ENCODE measurements around the gene SYNGR1. TPM values are rescaled to one million over a fixed set of nuclear protein-coding genes. Genes with fewer than 3 reads are reported as not detected.
"Not testable (repeated sequence)": the region's sequence is repeated elsewhere in the genome, so short reads cannot be mapped to it uniquely, and the experiment has no call there.

The SYNGR1 gene
- total and polyA plus RNA-seq, 2 donors (not counting 1 experiment from before 2014, with no cell fraction given), result 9.4 to 31.9 TPM

- no peak for TF ChIP-seq CTCF (IDR thresholded peaks at IDR 0.05)
- no peak for TF ChIP-seq EZH2 (IDR thresholded peaks at IDR 0.05; ENCODE audit: borderline replicate concordance, insufficient read depth, low read depth, low read length, poor library complexity, severe bottlenecking)
- no peak overlapping the region for H3K4me3 Mint-ChIP-seq
- no peak overlapping the region for H3K4me3 ChIP-seq (ENCODE audit: control extremely low read depth in 1 of 5, extremely low read depth in 1 of 5, insufficient read depth in 1 of 5, low read depth in 2 of 5, low read length in 4 of 5)
- H3K36me3 ChIP-seq (replicated peaks in 1 of 2; ENCODE audit: control extremely low read depth in 1 of 2, control insufficient read depth in 1 of 2, extremely low read depth in 1 of 2, insufficient read depth in 2 of 2, low read length in 1 of 2), result no peaks in the 10 kb centered on the region
- no peak overlapping the region for H3K4me2 ChIP-seq (replicated peaks; ENCODE audit: low read depth, low read length, poor library complexity, severe bottlenecking)
- H2AFZ ChIP-seq (ENCODE audit: insufficient read depth, low read depth, low read length, poor library complexity, severe bottlenecking), result no peak overlapping the region
- H3K27me3 ChIP-seq (replicated peaks in 1 of 4; ENCODE audit: control extremely low read depth in 1 of 4, control insufficient read depth in 3 of 4, insufficient read depth in 4 of 4, low read length in 3 of 4), result no peaks in the 10 kb centered on the region
- H3K27ac Mint-ChIP-seq, result no peak overlapping the region
- H3K9me3 Mint-ChIP-seq (ENCODE audit: insufficient read depth), result no peaks in the 10 kb centered on the region
- WGBS (ENCODE audit: insufficient coverage), result 74% methylated on average over 5 of the region's 5 CpGs
- DNase-seq, result no peak
- peaks cover 21% of the 10 kb centered on the region for H3K4me1 Mint-ChIP-seq
- H3K27me3 Mint-ChIP-seq, result no peaks in the 10 kb centered on the region
- intact Hi-C loops (cut with micrococcal nuclease), result no loop called here
- H3K79me2 ChIP-seq (ENCODE audit: control insufficient read depth, insufficient read depth, low read length), result peaks cover 22% of the 10 kb centered on the region
- no peaks in the 10 kb centered on the region for H3K9me3 ChIP-seq (ENCODE audit: control extremely low read depth in 1 of 3, control insufficient read depth in 2 of 3, insufficient read depth in 1 of 3, low read length in 2 of 3)
- H3K4me1 ChIP-seq (ENCODE audit: control insufficient read depth in 2 of 2, insufficient read depth in 2 of 2, low read length in 2 of 2), result peaks cover 9 to 12% of the 10 kb centered on the region in 2 donors
- POLR2A ChIA-PET, result no interaction called here
- CTCF ChIA-PET, result interaction anchor here (3.8 kb wide), 1 partner anchor 13 kb away, joined by 18 read pairs; no protein-coding TSS in a partner anchor
- no peaks in the 10 kb centered on the region for H4K20me1 ChIP-seq (ENCODE audit: control insufficient read depth, insufficient read depth, low read length, poor library complexity, severe bottlenecking)
- ATAC-seq (ENCODE audit: low read depth), result no peak
- no peak overlapping the region for H3K9ac ChIP-seq (ENCODE audit: low read length)
- H3K27ac ChIP-seq (ENCODE audit: low read length in 2 of 2), result no peak overlapping the region
Observed at GRCh38 chr22:39356464-39356863, 6.7 kb downstream of the SYNGR1 start.

GRCh38 chr22:39357110-39358108 is 7.6 kb downstream of the SYNGR1 start:
- H3K27ac ChIP-seq (ENCODE audit: low read length in 2 of 2); H3K4me3 ChIP-seq (ENCODE audit: control extremely low read depth in 1 of 5, extremely low read depth in 1 of 5, insufficient read depth in 1 of 5, low read depth in 2 of 5, low read length in 4 of 5); H3K27ac Mint-ChIP-seq; POLR2A ChIA-PET; H2AFZ ChIP-seq (ENCODE audit: insufficient read depth, low read depth, low read length, poor library complexity, severe bottlenecking); H3K4me3 Mint-ChIP-seq; H3K9ac ChIP-seq (ENCODE audit: low read length); H3K9me3 ChIP-seq (ENCODE audit: control extremely low read depth in 1 of 3, control insufficient read depth in 2 of 3, insufficient read depth in 1 of 3, low read length in 2 of 3); CTCF ChIA-PET; H3K4me2 ChIP-seq (replicated peaks; ENCODE audit: low read depth, low read length, poor library complexity, severe bottlenecking); DNase-seq; H4K20me1 ChIP-seq (ENCODE audit: control insufficient read depth, insufficient read depth, low read length, poor library complexity, severe bottlenecking); H3K36me3 ChIP-seq (replicated peaks in 1 of 2; ENCODE audit: control extremely low read depth in 1 of 2, control insufficient read depth in 1 of 2, extremely low read depth in 1 of 2, insufficient read depth in 2 of 2, low read length in 1 of 2); intact Hi-C loops (cut with micrococcal nuclease); H3K27me3 Mint-ChIP-seq; H3K9me3 Mint-ChIP-seq (ENCODE audit: insufficient read depth); H3K4me1 ChIP-seq (ENCODE audit: control insufficient read depth in 2 of 2, insufficient read depth in 2 of 2, low read length in 2 of 2); H3K27me3 ChIP-seq (replicated peaks in 1 of 4; ENCODE audit: control extremely low read depth in 1 of 4, control insufficient read depth in 3 of 4, insufficient read depth in 4 of 4, low read length in 3 of 4); ATAC-seq (ENCODE audit: low read depth): not testable (repeated sequence)
- peaks cover 22% of the 10 kb centered on the region for H3K79me2 ChIP-seq (ENCODE audit: control insufficient read depth, insufficient read depth, low read length)
- H3K4me1 Mint-ChIP-seq, result peaks cover 12% of the 10 kb centered on the region
- 93% methylated on average over 13 of the region's 53 CpGs for WGBS (ENCODE audit: insufficient coverage)

GRCh38 chr22:39358197-39358596 is 8.4 kb downstream of the SYNGR1 start:
- CTCF ChIA-PET, result interaction anchor here (0.6 kb wide), 1 partner anchor 13 kb away, joined by 4 read pairs; no protein-coding TSS in a partner anchor
- H3K4me1 ChIP-seq (ENCODE audit: control insufficient read depth in 2 of 2, insufficient read depth in 2 of 2, low read length in 2 of 2); H3K9me3 ChIP-seq (ENCODE audit: control extremely low read depth in 1 of 3, control insufficient read depth in 2 of 3, insufficient read depth in 1 of 3, low read length in 2 of 3); POLR2A ChIA-PET; H3K27me3 Mint-ChIP-seq; H4K20me1 ChIP-seq (ENCODE audit: control insufficient read depth, insufficient read depth, low read length, poor library complexity, severe bottlenecking); H3K4me2 ChIP-seq (replicated peaks; ENCODE audit: low read depth, low read length, poor library complexity, severe bottlenecking); DNase-seq; H3K27ac ChIP-seq (ENCODE audit: low read length in 2 of 2); H3K9me3 Mint-ChIP-seq (ENCODE audit: insufficient read depth); H3K4me3 Mint-ChIP-seq; ATAC-seq (ENCODE audit: low read depth); intact Hi-C loops (cut with micrococcal nuclease); H2AFZ ChIP-seq (ENCODE audit: insufficient read depth, low read depth, low read length, poor library complexity, severe bottlenecking); H3K9ac ChIP-seq (ENCODE audit: low read length); H3K36me3 ChIP-seq (replicated peaks in 1 of 2; ENCODE audit: control extremely low read depth in 1 of 2, control insufficient read depth in 1 of 2, extremely low read depth in 1 of 2, insufficient read depth in 2 of 2, low read length in 1 of 2); H3K27ac Mint-ChIP-seq; H3K4me3 ChIP-seq (ENCODE audit: control extremely low read depth in 1 of 5, extremely low read depth in 1 of 5, insufficient read depth in 1 of 5, low read depth in 2 of 5, low read length in 4 of 5); H3K27me3 ChIP-seq (replicated peaks in 1 of 4; ENCODE audit: control extremely low read depth in 1 of 4, control insufficient read depth in 3 of 4, insufficient read depth in 4 of 4, low read length in 3 of 4): not testable (repeated sequence)
- peaks cover 19% of the 10 kb centered on the region for H3K79me2 ChIP-seq (ENCODE audit: control insufficient read depth, insufficient read depth, low read length)
- WGBS (ENCODE audit: insufficient coverage), result 96% methylated on average over 12 of the region's 17 CpGs
- H3K4me1 Mint-ChIP-seq, result peaks cover 10% of the 10 kb centered on the region

Data from B cell (primary cell).